CD4-positive, alpha-beta T cell (primary cell): Measurements from ENCODE around the gene PMIS2. TPM values are rescaled to one million over a fixed set of nuclear protein-coding genes. Genes with fewer than 3 reads are reported as not detected.

Experiments
- ATAC-seq: fragments of 200-7000 bp; cut with Tn5 transposase; one replicate; pipeline ENCODE4 v1.10.0; 2022; ENCODE audit warnings: mild to moderate bottlenecking; ENCODE audit not compliant: poor library complexity
- CTCF ChIA-PET: fragments of 350-600 bp; sonication (Branson Sonifier 250); formaldehyde crosslinking; loops from one replicate; lab custom pipeline; 2021; ENCODE audit warnings: antibody characterized with exemption, inconsistent platforms; lab: Charles Lee
- POLR2A ChIA-PET: fragments of 350-600 bp; sonication (Branson Sonifier 250); formaldehyde crosslinking; loops from one replicate; lab custom pipeline; 2021; ENCODE audit warnings: antibody characterized with exemption, inconsistent platforms; lab: Charles Lee
- DNase-seq, 14 experiments: peaks; one replicate each; pipeline ENCODE4 v3.0.0-alpha.2; 2013 to 2020; ENCODE audit warnings: mixed read lengths in 2 of 14
- H3K27ac ChIP-seq, 2 donors: one replicate each; pipeline versions ENCODE4 v1.5.1 to v1.7.0; 2013; ENCODE audit warnings: low read length in 2 of 2, low read depth in 1 of 2, mild to moderate bottlenecking in 1 of 2
- H3K27me3 ChIP-seq, 2 experiments: 1 replicate in 1 of 2; 2 replicates in 1 of 2; pipeline versions ENCODE4 v1.6.1 to v1.7.0; 2013; ENCODE audit warnings: low read length in 2 of 2, control low read depth in 1 of 2, mild to moderate bottlenecking in 1 of 2, moderate library complexity in 1 of 2; ENCODE audit not compliant: insufficient read depth in 2 of 2, control insufficient read depth in 1 of 2
- H3K36me3 ChIP-seq: one replicate; pipeline ENCODE4 v1.6.1; 2013; ENCODE audit warnings: low read length, control low read depth; ENCODE audit not compliant: insufficient read depth
- H3K4me1 ChIP-seq: one replicate; pipeline ENCODE4 v1.6.1; 2013; ENCODE audit warnings: low read length, control low read depth; ENCODE audit not compliant: insufficient read depth
- H3K4me3 ChIP-seq: one replicate; pipeline ENCODE4 v1.5.1; 2013; ENCODE audit warnings: mild to moderate bottlenecking, low read length, moderate library complexity
- H3K9me3 ChIP-seq, 2 experiments: 1 replicate in 1 of 2; 2 replicates in 1 of 2; pipeline versions ENCODE4 v1.6.1 to v1.7.0; 2013; ENCODE audit warnings: low read length in 2 of 2, mild to moderate bottlenecking in 2 of 2, control low read depth in 1 of 2, moderate library complexity in 1 of 2; ENCODE audit not compliant: control insufficient read depth in 1 of 2, insufficient read depth in 1 of 2
- H3K27ac Mint-ChIP-seq: one replicate; pipeline ENCODE4 v1.8.0; 2020; ENCODE audit warnings: mixed read lengths
- H3K27me3 Mint-ChIP-seq: one replicate; pipeline ENCODE4 v1.8.0; 2021; ENCODE audit warnings: mixed read lengths
- H3K36me3 Mint-ChIP-seq: one replicate; pipeline ENCODE4 v1.8.0; 2021; ENCODE audit warnings: low read depth, mixed read lengths
- H3K4me1 Mint-ChIP-seq: one replicate; pipeline ENCODE4 v1.8.0; 2021; ENCODE audit warnings: low read depth, mixed read lengths
- H3K4me3 Mint-ChIP-seq: one replicate; pipeline ENCODE4 v1.8.0; 2020; ENCODE audit warnings: mild to moderate bottlenecking, mixed read lengths
- H3K9me3 Mint-ChIP-seq: one replicate; pipeline ENCODE4 v1.8.0; 2020; ENCODE audit warnings: mixed read lengths
- CTCF ChIP-seq: fragments of 200-600 bp; IDR thresholded peaks from one replicate; pipeline ENCODE4 v1.8.0; 2022; ENCODE audit warnings: antibody characterized with exemption, mild to moderate bottlenecking
- intact Hi-C, 2 experiments: fragments of 100-400 bp; cut with DNase I in 1 of 2; cut with micrococcal nuclease in 1 of 2; formaldehyde crosslinking; loops; one replicate each; pipeline versions ENCODE4 v1.15.1 to v1.9.0; 2023 to 2025; cut with DNase I, micrococcal nuclease
- total RNA-seq, 174 experiments: library from RNA in 2 of 174; stranded (reverse) in 2 of 174; gene quantifications; one replicate each; pipeline ENCODE4 v1.2.3 and lab custom pipeline; 2021 to 2026

PMIS2 gene
- total RNA-seq, 2 experiments from 2014 or later: not detected

- no peaks in the 10 kb centered on the region for H3K9me3 ChIP-seq
- ChIA-PET CTCF (no interaction called here), POLR2A (no interaction called here)
- Mint-ChIP-seq H3K27ac (no peak overlapping the region), H3K36me3 (no peaks in the 10 kb centered on the region), H3K4me1 (peaks cover 11% of the 10 kb centered on the region), H3K27me3 (no peaks in the 10 kb centered on the region), H3K4me3 (no peak overlapping the region), H3K9me3 (no peaks in the 10 kb centered on the region)
- no peaks in the 10 kb centered on the region for H3K27me3 ChIP-seq
- peaks cover 13% of the 10 kb centered on the region for H3K4me1 ChIP-seq
- intact Hi-C loops: no loop called here
- H3K4me3 ChIP-seq: no peak overlapping the region
- TF ChIP-seq CTCF: no peak
- ATAC-seq (no peak), DNase-seq (no peak)
- no peaks in the 10 kb centered on the region for H3K36me3 ChIP-seq
- no peak overlapping the region for H3K27ac ChIP-seq
Measured at GRCh38 chr19:35540356-35540927, 45.5 kb upstream of the PMIS2 start.

GRCh38 chr19:35542209-35542608 lies 43.8 kb upstream of the PMIS2 start:
- Mint-ChIP-seq H3K36me3 (peaks cover 5% of the 10 kb centered on the region), H3K27me3 (no peaks in the 10 kb centered on the region), H3K27ac (no peak overlapping the region), H3K9me3 (no peaks in the 10 kb centered on the region), H3K4me1 (peaks cover 25% of the 10 kb centered on the region), H3K4me3 (no peak overlapping the region)
- ATAC-seq (no peak), DNase-seq (no peak)
- POLR2A ChIA-PET: no interaction called here
- CTCF ChIA-PET: no interaction called here
- intact Hi-C loops: no loop called here
- Histone ChIP-seq H3K4me3 (no peak overlapping the region), H3K9me3 (no peaks in the 10 kb centered on the region), H3K36me3 (peaks cover 6% of the 10 kb centered on the region), H3K4me1 (peaks cover 29% of the 10 kb centered on the region), H3K27ac (no peak overlapping the region), H3K27me3 (no peaks in the 10 kb centered on the region)
- no peak for TF ChIP-seq CTCF

GRCh38 chr19:35543280-35544109 lies 42.5 kb upstream of the PMIS2 start:
- POLR2A ChIA-PET: no interaction called here
- peaks cover 7% of the 10 kb centered on the region for H3K36me3 ChIP-seq
- peaks cover 34% of the 10 kb centered on the region for H3K4me1 ChIP-seq
- H3K27ac ChIP-seq: peak overlapping the region in 1 of 2 donors; percentile 10
- Mint-ChIP-seq H3K4me1 (peaks cover 29% of the 10 kb centered on the region), H3K27ac (peak overlapping the region; percentile 93), H3K36me3 (peaks cover 8% of the 10 kb centered on the region), H3K9me3 (no peaks in the 10 kb centered on the region), H3K27me3 (no peaks in the 10 kb centered on the region), H3K4me3 (peak overlapping the region; percentile 94)
- TF ChIP-seq CTCF: no peak
- CTCF ChIA-PET: no interaction called here
- H3K27me3 ChIP-seq: no peaks in the 10 kb centered on the region
- no peak for DNase-seq
- H3K4me3 ChIP-seq: no peak overlapping the region
- no peaks in the 10 kb centered on the region for H3K9me3 ChIP-seq
- intact Hi-C loops: no loop called here
- ATAC-seq: no peak
